ENCODE data around the gene SLFN12L. TPM values are rescaled to one million over a fixed set of nuclear protein-coding genes. Genes with fewer than 3 reads are reported as not detected.

Gene SLFN12L
- polyA plus RNA-seq, 1 of the 3 experiments (the other 2 are of a cell fraction), result not detected

- Histone ChIP-seq H3K36me3 (replicated peaks in 1 of 2; ENCODE audit: control insufficient read depth in 1 of 2, insufficient read depth in 2 of 2, low read length in 1 of 2) (no peaks in the 10 kb centered on the region), H3K4me1 (ENCODE audit: control insufficient read depth in 1 of 2, insufficient read depth in 2 of 2, low read depth in 1 of 2, low read length in 1 of 2) (no peaks in the 10 kb centered on the region), H4K20me1 (ENCODE audit: insufficient read depth) (no peaks in the 10 kb centered on the region), H3K4me2 (peak overlapping the region; percentile 17; the same call in 1 of the 2 replicates), H3K9me3 (no peaks in the 10 kb centered on the region), H3K9ac (no peak overlapping the region), H3K9me2 (no peaks in the 10 kb centered on the region), H2AFZ (ENCODE audit: low read depth) (no peak overlapping the region), H3F3A (replicated peaks; ENCODE audit: insufficient read depth) (no peaks in the 10 kb centered on the region), H3K27ac (ENCODE audit: low read depth in 2 of 2, low read length in 1 of 2) (no peak overlapping the region), H3K27me3 (ENCODE audit: insufficient read depth) (peaks cover 85% of the 10 kb centered on the region), H3K4me3 (ENCODE audit: low read depth in 2 of 2, low read length in 1 of 2) (no peak overlapping the region), H3K79me2 (ENCODE audit: insufficient read depth) (no peaks in the 10 kb centered on the region)
- ChIA-PET CTCF (no interaction called here), POLR2A (no interaction called here)
- WGBS (ENCODE audit: low lambda C conversion rate), result 40% methylated on average over 34 of the region's 36 CpGs
- TF ChIP-seq, protein P1, sequence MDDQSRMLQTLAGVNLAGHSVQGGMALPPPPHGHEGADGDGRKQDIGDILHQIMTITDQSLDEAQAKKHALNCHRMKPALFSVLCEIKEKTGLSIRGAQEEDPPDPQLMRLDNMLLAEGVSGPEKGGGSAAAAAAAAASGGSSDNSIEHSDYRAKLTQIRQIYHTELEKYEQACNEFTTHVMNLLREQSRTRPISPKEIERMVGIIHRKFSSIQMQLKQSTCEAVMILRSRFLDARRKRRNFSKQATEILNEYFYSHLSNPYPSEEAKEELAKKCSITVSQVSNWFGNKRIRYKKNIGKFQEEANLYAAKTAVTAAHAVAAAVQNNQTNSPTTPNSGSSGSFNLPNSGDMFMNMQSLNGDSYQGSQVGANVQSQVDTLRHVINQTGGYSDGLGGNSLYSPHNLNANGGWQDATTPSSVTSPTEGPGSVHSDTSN (IDR thresholded peaks at IDR 0.05), result no peak
- no peak for TF ChIP-seq MXI1 (IDR thresholded peaks at IDR 0.05; ENCODE audit: low read depth, low read length)
- no peak for TF ChIP-seq RCOR1 (IDR thresholded peaks at IDR 0.05; ENCODE audit: low read length)
- peak; percentile 54 for TF ChIP-seq EZH2phosphoT487 (IDR thresholded peaks at IDR 0.05; ENCODE audit: borderline replicate concordance, low read depth)
- no peak for TF ChIP-seq ELF1 (IDR thresholded peaks at IDR 0.05)
- TF ChIP-seq, protein P2, sequence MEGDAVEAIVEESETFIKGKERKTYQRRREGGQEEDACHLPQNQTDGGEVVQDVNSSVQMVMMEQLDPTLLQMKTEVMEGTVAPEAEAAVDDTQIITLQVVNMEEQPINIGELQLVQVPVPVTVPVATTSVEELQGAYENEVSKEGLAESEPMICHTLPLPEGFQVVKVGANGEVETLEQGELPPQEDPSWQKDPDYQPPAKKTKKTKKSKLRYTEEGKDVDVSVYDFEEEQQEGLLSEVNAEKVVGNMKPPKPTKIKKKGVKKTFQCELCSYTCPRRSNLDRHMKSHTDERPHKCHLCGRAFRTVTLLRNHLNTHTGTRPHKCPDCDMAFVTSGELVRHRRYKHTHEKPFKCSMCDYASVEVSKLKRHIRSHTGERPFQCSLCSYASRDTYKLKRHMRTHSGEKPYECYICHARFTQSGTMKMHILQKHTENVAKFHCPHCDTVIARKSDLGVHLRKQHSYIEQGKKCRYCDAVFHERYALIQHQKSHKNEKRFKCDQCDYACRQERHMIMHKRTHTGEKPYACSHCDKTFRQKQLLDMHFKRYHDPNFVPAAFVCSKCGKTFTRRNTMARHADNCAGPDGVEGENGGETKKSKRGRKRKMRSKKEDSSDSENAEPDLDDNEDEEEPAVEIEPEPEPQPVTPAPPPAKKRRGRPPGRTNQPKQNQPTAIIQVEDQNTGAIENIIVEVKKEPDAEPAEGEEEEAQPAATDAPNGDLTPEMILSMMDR (IDR thresholded peaks at IDR 0.05), result no peak
- peak; percentile 11 for DNase-seq
Observed at GRCh38 chr17:35449371-35449931, 88.0 kb downstream of the SLFN12L start.

- Histone ChIP-seq H3K9me3 (no peaks in the 10 kb centered on the region), H3K36me3 (replicated peaks in 1 of 2; ENCODE audit: control insufficient read depth in 1 of 2, insufficient read depth in 2 of 2, low read length in 1 of 2) (no peaks in the 10 kb centered on the region), H3K4me2 (peak overlapping the region; percentile 78; the same call in 1 of the 2 replicates), H3K79me2 (ENCODE audit: insufficient read depth) (no peaks in the 10 kb centered on the region), H3K9me2 (no peaks in the 10 kb centered on the region), H3F3A (replicated peaks; ENCODE audit: insufficient read depth) (no peaks in the 10 kb centered on the region), H3K4me1 (ENCODE audit: control insufficient read depth in 1 of 2, insufficient read depth in 2 of 2, low read depth in 1 of 2, low read length in 1 of 2) (no peaks in the 10 kb centered on the region), H4K20me1 (ENCODE audit: insufficient read depth) (no peaks in the 10 kb centered on the region), H3K27ac (ENCODE audit: low read depth in 2 of 2, low read length in 1 of 2) (no peak overlapping the region), H2AFZ (ENCODE audit: low read depth) (peak overlapping the region; percentile 63; the same call in 1 of the 2 replicates), H3K4me3 (ENCODE audit: low read depth in 2 of 2, low read length in 1 of 2) (no peak overlapping the region), H3K27me3 (ENCODE audit: insufficient read depth) (peaks cover 87% of the 10 kb centered on the region), H3K9ac (no peak overlapping the region)
- TF ChIP-seq CHD2 (IDR thresholded peaks at IDR 0.05; ENCODE audit: low read length, partially characterized antibody), result no peak
- TF ChIP-seq FOSL2 (IDR thresholded peaks at IDR 0.05; ENCODE audit: borderline replicate concordance, low read depth), result no peak
- no peak for TF ChIP-seq RFX5 (IDR thresholded peaks at IDR 0.05; ENCODE audit: low read length)
- no peak for TF ChIP-seq MEF2A (IDR thresholded peaks at IDR 0.05; ENCODE audit: borderline replicate concordance, low read depth)
- TF ChIP-seq, protein P3, sequence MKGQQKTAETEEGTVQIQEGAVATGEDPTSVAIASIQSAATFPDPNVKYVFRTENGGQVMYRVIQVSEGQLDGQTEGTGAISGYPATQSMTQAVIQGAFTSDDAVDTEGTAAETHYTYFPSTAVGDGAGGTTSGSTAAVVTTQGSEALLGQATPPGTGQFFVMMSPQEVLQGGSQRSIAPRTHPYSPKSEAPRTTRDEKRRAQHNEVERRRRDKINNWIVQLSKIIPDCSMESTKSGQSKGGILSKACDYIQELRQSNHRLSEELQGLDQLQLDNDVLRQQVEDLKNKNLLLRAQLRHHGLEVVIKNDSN (IDR thresholded peaks at IDR 0.05; ENCODE audit: borderline replicate concordance, low read depth), result no peak
- no peak for TF ChIP-seq RXRA (IDR thresholded peaks at IDR 0.05; ENCODE audit: borderline replicate concordance, low read depth)
- TF ChIP-seq TAF1 (IDR thresholded peaks at IDR 0.05; ENCODE audit: borderline replicate concordance, low read depth, low read length), result no peak
- TF ChIP-seq, protein P2 (IDR thresholded peaks at IDR 0.05), result no peak
- no peak for TF ChIP-seq JUND (IDR thresholded peaks at IDR 0.05)
- no peak for TF ChIP-seq YY1 (IDR thresholded peaks at IDR 0.05; ENCODE audit: low read depth)
- no peak for TF ChIP-seq IRF3 (IDR thresholded peaks at IDR 0.05; ENCODE audit: low read depth, low read length)
- TF ChIP-seq, protein P4, sequence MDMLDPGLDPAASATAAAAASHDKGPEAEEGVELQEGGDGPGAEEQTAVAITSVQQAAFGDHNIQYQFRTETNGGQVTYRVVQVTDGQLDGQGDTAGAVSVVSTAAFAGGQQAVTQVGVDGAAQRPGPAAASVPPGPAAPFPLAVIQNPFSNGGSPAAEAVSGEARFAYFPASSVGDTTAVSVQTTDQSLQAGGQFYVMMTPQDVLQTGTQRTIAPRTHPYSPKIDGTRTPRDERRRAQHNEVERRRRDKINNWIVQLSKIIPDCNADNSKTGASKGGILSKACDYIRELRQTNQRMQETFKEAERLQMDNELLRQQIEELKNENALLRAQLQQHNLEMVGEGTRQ (IDR thresholded peaks at IDR 0.05; ENCODE audit: borderline replicate concordance, low read depth, low read length), result no peak
- TF ChIP-seq GATA2 (CRISPR knock-in tag; IDR thresholded peaks at IDR 0.05), result no peak
- TF ChIP-seq MAX (IDR thresholded peaks at IDR 0.05; ENCODE audit: low read depth), result no peak
- WGBS (ENCODE audit: low lambda C conversion rate), result 27% methylated on average over 8 of the region's 16 CpGs
- ChIA-PET CTCF (no interaction called here), POLR2A (no interaction called here)
- no peak for DNase-seq
Observed at GRCh38 chr17:35448899-35449227, 88.6 kb downstream of the SLFN12L start.
